ENCODE results near the gene CCDC71.

The CCDC71 gene

DNA sequence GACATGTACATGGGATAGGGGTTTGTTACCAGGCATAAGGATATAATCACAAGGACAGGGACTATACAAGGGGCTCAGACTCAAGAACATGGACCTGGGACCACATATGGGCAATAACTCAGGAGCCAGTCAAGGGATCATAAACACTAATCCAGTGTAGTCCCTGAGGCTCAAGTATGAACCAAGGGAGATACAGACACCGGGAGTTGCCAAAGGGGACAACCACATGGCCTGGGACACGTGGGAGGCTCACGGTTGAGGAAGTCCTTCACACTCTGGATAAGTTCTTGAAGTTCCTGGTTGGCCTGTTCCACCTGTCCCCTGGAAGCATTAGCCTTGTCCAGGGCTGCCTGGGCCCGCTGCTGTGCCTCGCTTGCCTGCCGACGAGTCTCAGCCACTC, 43.7 kb downstream of the CCDC71 start:
- Histone ChIP-seq H2BK5ac (ENCODE audit: low read length) (peak overlapping the region; percentile 18), H3K9me3 (replicated peaks in 1 of 2; ENCODE audit: control insufficient read depth in 2 of 2, insufficient read depth in 1 of 2, low read depth in 1 of 2, low read length in 2 of 2) (peaks cover 0 to 3% of the 10 kb centered on the region in 2 donors), H3K4me2 (ENCODE audit: insufficient read depth, low read length, poor library complexity, severe bottlenecking) (no peak overlapping the region), H2BK12ac (ENCODE audit: low read length) (no peak overlapping the region), H3K79me1 (ENCODE audit: low read depth, low read length) (peaks cover 5% of the 10 kb centered on the region), H3K36me3 (replicated peaks in 1 of 2; ENCODE audit: control insufficient read depth in 2 of 2, insufficient read depth in 2 of 2, low read length in 2 of 2) (peaks cover 48 to 55% of the 10 kb centered on the region in 2 donors), H3K4me3 (ENCODE audit: low read length in 2 of 2) (no peak overlapping the region), H2BK120ac (ENCODE audit: low read depth, low read length) (no peak overlapping the region), H2BK15ac (ENCODE audit: low read length) (no peak overlapping the region), H2AK5ac (ENCODE audit: low read depth, low read length) (no peak overlapping the region), H3K4me1 (ENCODE audit: control insufficient read depth in 2 of 2, insufficient read depth in 1 of 2, low read depth in 1 of 2, low read length in 2 of 2) (peaks cover 8 to 9% of the 10 kb centered on the region in 2 donors), H3K4ac (ENCODE audit: low read length) (no peak overlapping the region), H3K27ac (replicated peaks; ENCODE audit: low read length) (no peak overlapping the region), H4K91ac (ENCODE audit: low read depth, low read length, poor library complexity) (no peak overlapping the region), H3K9ac (ENCODE audit: low read depth, low read length, poor library complexity) (no peak overlapping the region), H3K18ac (ENCODE audit: low read length) (no peak overlapping the region), H3K14ac (ENCODE audit: low read length) (no peak overlapping the region), H4K8ac (ENCODE audit: low read depth, low read length) (no peak overlapping the region), H2AFZ (ENCODE audit: low read length) (no peak overlapping the region), H3K23ac (ENCODE audit: low read depth, low read length, poor library complexity) (no peak overlapping the region), H3K27me3 (ENCODE audit: control insufficient read depth in 3 of 3, insufficient read depth in 3 of 3, low read depth in 1 of 3, low read length in 3 of 3) (no peaks in the 10 kb centered on the region)
- no peak for DNase-seq (ENCODE audit: low spot score)
- no CpG with 5 or more reads among the region's 7 CpGs for WGBS, 2 donors (ENCODE audit: extremely low coverage in 2 of 2, insufficient read length in 2 of 2, insufficient replicate concordance in 1 of 2)

DNA sequence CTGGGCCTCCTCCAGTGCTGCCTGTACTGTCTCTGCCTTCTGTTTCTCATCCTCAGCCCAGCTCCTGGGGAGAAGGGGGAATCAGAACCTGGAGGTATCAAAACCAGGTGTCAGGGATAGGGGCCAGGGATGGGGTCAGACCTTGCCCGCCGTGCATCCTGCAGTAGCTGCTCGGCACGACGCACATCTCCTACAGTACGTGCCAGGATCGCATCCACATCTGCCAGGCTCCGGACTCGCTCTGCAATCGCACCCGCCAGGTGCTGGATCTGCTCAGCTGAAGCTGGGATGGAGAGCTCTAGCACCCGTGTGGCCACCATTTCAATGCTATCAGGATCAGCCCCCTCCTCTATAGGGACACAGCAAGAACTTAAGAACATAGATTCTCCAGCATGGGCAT, 44.1 kb downstream of the CCDC71 start:
- no peak overlapping the region for H3K9ac ChIP-seq (ENCODE audit: low read depth, low read length, poor library complexity)
- H3K27ac ChIP-seq (replicated peaks; ENCODE audit: low read length), result no peak overlapping the region
- H3K9me3 ChIP-seq (replicated peaks in 1 of 2; ENCODE audit: control insufficient read depth in 2 of 2, insufficient read depth in 1 of 2, low read depth in 1 of 2, low read length in 2 of 2), result peaks cover 0 to 3% of the 10 kb centered on the region in 2 donors
- H2BK15ac ChIP-seq (ENCODE audit: low read length), result no peak overlapping the region
- H3K23ac ChIP-seq (ENCODE audit: low read depth, low read length, poor library complexity), result no peak overlapping the region
- H2BK12ac ChIP-seq (ENCODE audit: low read length), result no peak overlapping the region
- H2BK120ac ChIP-seq (ENCODE audit: low read depth, low read length), result no peak overlapping the region
- peak overlapping the region; percentile 95 for H2AK5ac ChIP-seq (ENCODE audit: low read depth, low read length)
- no peaks in the 10 kb centered on the region for H3K27me3 ChIP-seq (ENCODE audit: control insufficient read depth in 3 of 3, insufficient read depth in 3 of 3, low read depth in 1 of 3, low read length in 3 of 3)
- no peak overlapping the region for H4K8ac ChIP-seq (ENCODE audit: low read depth, low read length)
- H3K14ac ChIP-seq (ENCODE audit: low read length), result no peak overlapping the region
- H3K4ac ChIP-seq (ENCODE audit: low read length), result no peak overlapping the region
- no peak overlapping the region for H3K4me3 ChIP-seq (ENCODE audit: low read length in 2 of 2)
- H2BK5ac ChIP-seq (ENCODE audit: low read length), result no peak overlapping the region
- H3K18ac ChIP-seq (ENCODE audit: low read length), result no peak overlapping the region
- H3K79me1 ChIP-seq (ENCODE audit: low read depth, low read length), result peaks cover 5% of the 10 kb centered on the region
- H3K36me3 ChIP-seq (replicated peaks in 1 of 2; ENCODE audit: control insufficient read depth in 2 of 2, insufficient read depth in 2 of 2, low read length in 2 of 2), result peaks cover 53 to 59% of the 10 kb centered on the region in 2 donors
- no peak overlapping the region for H4K91ac ChIP-seq (ENCODE audit: low read depth, low read length, poor library complexity)
- no peak overlapping the region for H3K4me2 ChIP-seq (ENCODE audit: insufficient read depth, low read length, poor library complexity, severe bottlenecking)
- H3K4me1 ChIP-seq (ENCODE audit: control insufficient read depth in 2 of 2, insufficient read depth in 1 of 2, low read depth in 1 of 2, low read length in 2 of 2), result peaks cover 8 to 9% of the 10 kb centered on the region in 2 donors
- DNase-seq (ENCODE audit: low spot score), result no peak
- no peak overlapping the region for H2AFZ ChIP-seq (ENCODE audit: low read length)
- no CpG with 5 or more reads among the region's 12 CpGs for WGBS, 2 donors (ENCODE audit: extremely low coverage in 2 of 2, insufficient read length in 2 of 2, insufficient replicate concordance in 1 of 2)

DNA sequence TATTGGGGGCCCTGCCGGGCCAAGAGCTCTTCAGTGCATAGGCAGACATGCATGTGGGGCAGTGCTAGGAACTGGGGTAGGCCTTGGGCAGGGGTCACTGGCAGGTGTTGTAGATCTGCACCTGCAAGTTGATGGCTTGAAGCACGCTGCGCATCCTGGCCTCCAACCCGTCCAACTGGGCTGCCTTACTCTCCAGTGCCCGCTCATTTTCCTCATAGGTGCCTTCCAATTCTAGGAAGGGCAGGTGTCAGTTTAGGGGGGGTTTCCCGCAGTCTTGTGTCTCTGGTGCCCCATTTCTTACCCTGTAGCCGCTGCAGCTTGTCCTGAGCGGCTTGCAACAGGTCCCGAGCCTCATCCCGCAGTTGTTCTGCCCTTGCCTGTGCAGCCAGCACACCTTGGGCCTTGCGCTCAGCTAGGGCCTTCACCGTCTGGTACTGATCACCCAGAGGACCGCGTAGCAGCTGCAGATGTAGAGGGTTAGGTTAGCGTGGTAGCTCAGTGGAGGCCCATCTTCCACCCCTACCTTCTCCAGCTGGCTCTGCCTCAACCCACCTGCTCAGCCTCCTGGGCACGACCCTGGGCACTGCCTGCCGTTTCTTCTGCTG, 44.9 kb downstream of the CCDC71 start:
- peak overlapping the region; percentile 55 for H3K18ac ChIP-seq (ENCODE audit: low read length)
- no peak overlapping the region for H3K23ac ChIP-seq (ENCODE audit: low read depth, low read length, poor library complexity)
- no peaks in the 10 kb centered on the region for H3K27me3 ChIP-seq (ENCODE audit: control insufficient read depth in 3 of 3, insufficient read depth in 3 of 3, low read depth in 1 of 3, low read length in 3 of 3)
- H3K4me1 ChIP-seq (ENCODE audit: control insufficient read depth in 2 of 2, insufficient read depth in 1 of 2, low read depth in 1 of 2, low read length in 2 of 2), result peaks cover 8 to 9% of the 10 kb centered on the region in 2 donors
- DNase-seq (ENCODE audit: low spot score), result no peak
- H3K36me3 ChIP-seq (replicated peaks in 1 of 2; ENCODE audit: control insufficient read depth in 2 of 2, insufficient read depth in 2 of 2, low read length in 2 of 2), result peaks cover 59 to 67% of the 10 kb centered on the region in 2 donors
- H3K9ac ChIP-seq (ENCODE audit: low read depth, low read length, poor library complexity), result peak overlapping the region; percentile 65
- H3K4me3 ChIP-seq (ENCODE audit: low read length in 2 of 2), result peak overlapping the region; percentile 61 to 97
- no peak overlapping the region for H2BK120ac ChIP-seq (ENCODE audit: low read depth, low read length)
- H3K4ac ChIP-seq (ENCODE audit: low read length), result peak overlapping the region; percentile 4
- H2AK5ac ChIP-seq (ENCODE audit: low read depth, low read length), result peak overlapping the region; percentile 95
- no peak overlapping the region for H3K14ac ChIP-seq (ENCODE audit: low read length)
- no CpG with 5 or more reads among the region's 17 CpGs for WGBS, 2 donors (ENCODE audit: extremely low coverage in 2 of 2, insufficient read length in 2 of 2, insufficient replicate concordance in 1 of 2)
- peaks cover 5% of the 10 kb centered on the region for H3K79me1 ChIP-seq (ENCODE audit: low read depth, low read length)
- H4K8ac ChIP-seq (ENCODE audit: low read depth, low read length), result peak overlapping the region; percentile 83
- H4K91ac ChIP-seq (ENCODE audit: low read depth, low read length, poor library complexity), result no peak overlapping the region
- H3K9me3 ChIP-seq (replicated peaks in 1 of 2; ENCODE audit: control insufficient read depth in 2 of 2, insufficient read depth in 1 of 2, low read depth in 1 of 2, low read length in 2 of 2), result peaks cover 0 to 3% of the 10 kb centered on the region in 2 donors
- peak overlapping the region; percentile 69 for H2BK5ac ChIP-seq (ENCODE audit: low read length)
- peak overlapping the region; percentile 84 for H3K4me2 ChIP-seq (ENCODE audit: insufficient read depth, low read length, poor library complexity, severe bottlenecking)
- peak overlapping the region; percentile 94 for H3K27ac ChIP-seq (replicated peaks; ENCODE audit: low read length)
- H2AFZ ChIP-seq (ENCODE audit: low read length), result peak overlapping the region; percentile 88
- peak overlapping the region; percentile 18 for H2BK15ac ChIP-seq (ENCODE audit: low read length)
- H2BK12ac ChIP-seq (ENCODE audit: low read length), result peak overlapping the region; percentile 48

- peak within 1 kb of the TSS; percentile 4 for H3K4ac ChIP-seq (ENCODE audit: low read length)
- peak within 1 kb of the TSS; percentile 88 for H2AFZ ChIP-seq (ENCODE audit: low read length)
- no peak within 1 kb of the TSS for H2BK120ac ChIP-seq (ENCODE audit: low read depth, low read length)
- H3K79me1 ChIP-seq (ENCODE audit: low read depth, low read length), result peaks cover 5% of the 10 kb centered on the region
- H3K4me1 ChIP-seq (ENCODE audit: control insufficient read depth in 2 of 2, insufficient read depth in 1 of 2, low read depth in 1 of 2, low read length in 2 of 2), result peaks cover 8 to 9% of the 10 kb centered on the region in 2 donors
- peaks cover 0 to 3% of the 10 kb centered on the region in 2 donors for H3K9me3 ChIP-seq (replicated peaks in 1 of 2; ENCODE audit: control insufficient read depth in 2 of 2, insufficient read depth in 1 of 2, low read depth in 1 of 2, low read length in 2 of 2)
- H4K8ac ChIP-seq (ENCODE audit: low read depth, low read length), result peak within 1 kb of the TSS; percentile 83
- peak within 1 kb of the TSS; percentile 95 for H2AK5ac ChIP-seq (ENCODE audit: low read depth, low read length)
- H3K4me2 ChIP-seq (ENCODE audit: insufficient read depth, low read length, poor library complexity, severe bottlenecking), result peak within 1 kb of the TSS; percentile 84
- peak within 1 kb of the TSS; percentile 81 for H3K18ac ChIP-seq (ENCODE audit: low read length)
- H3K14ac ChIP-seq (ENCODE audit: low read length), result peak within 1 kb of the TSS; percentile 28
- H2BK12ac ChIP-seq (ENCODE audit: low read length), result peak within 1 kb of the TSS; percentile 48
- peak within 1 kb of the TSS; percentile 69 for H2BK5ac ChIP-seq (ENCODE audit: low read length)
- H3K9ac ChIP-seq (ENCODE audit: low read depth, low read length, poor library complexity), result peak within 1 kb of the TSS; percentile 98
- peak within 1 kb of the TSS; percentile 18 for H2BK15ac ChIP-seq (ENCODE audit: low read length)
- peak within 1 kb of the TSS; percentile 11 for H4K91ac ChIP-seq (ENCODE audit: low read depth, low read length, poor library complexity)
- WGBS, 2 donors (ENCODE audit: extremely low coverage in 2 of 2, insufficient read length in 2 of 2, insufficient replicate concordance in 1 of 2), result no CpG with 5 or more reads among the region's 70 CpGs
- peak within 1 kb of the TSS; percentile 94 for H3K27ac ChIP-seq (replicated peaks; ENCODE audit: low read length)
- peak within 1 kb of the TSS; percentile 97 for H3K4me3 ChIP-seq (ENCODE audit: low read length in 2 of 2)
- no peaks in the 10 kb centered on the region for H3K27me3 ChIP-seq (ENCODE audit: control insufficient read depth in 3 of 3, insufficient read depth in 3 of 3, low read depth in 1 of 3, low read length in 3 of 3)
- peak; percentile 84 for DNase-seq (ENCODE audit: low spot score)
- peak within 1 kb of the TSS; percentile 86 for H3K23ac ChIP-seq (ENCODE audit: low read depth, low read length, poor library complexity)
- peaks cover 61 to 70% of the 10 kb centered on the region in 2 donors for H3K36me3 ChIP-seq (replicated peaks in 1 of 2; ENCODE audit: control insufficient read depth in 2 of 2, insufficient read depth in 2 of 2, low read length in 2 of 2)
These were observed 45.5 kb downstream of the CCDC71 start, which contains the start of gene USP19 for GRCh38 chr3:49120438-49121131. Gene USP19 (minus strand): TSS chr3:49120823. CDS start chr3:49119145, 1,678 bp downstream.

Data from neuronal stem cell (in vitro differentiated cells).